NCI-H1048 (cell line): ENCODE results near the gene ARID3C.

Source experiments
- DNase-seq: peaks from one replicate; lab custom pipeline; 2025; lab: John Stamatoyannopoulos, UW

The ARID3C gene, protein sequence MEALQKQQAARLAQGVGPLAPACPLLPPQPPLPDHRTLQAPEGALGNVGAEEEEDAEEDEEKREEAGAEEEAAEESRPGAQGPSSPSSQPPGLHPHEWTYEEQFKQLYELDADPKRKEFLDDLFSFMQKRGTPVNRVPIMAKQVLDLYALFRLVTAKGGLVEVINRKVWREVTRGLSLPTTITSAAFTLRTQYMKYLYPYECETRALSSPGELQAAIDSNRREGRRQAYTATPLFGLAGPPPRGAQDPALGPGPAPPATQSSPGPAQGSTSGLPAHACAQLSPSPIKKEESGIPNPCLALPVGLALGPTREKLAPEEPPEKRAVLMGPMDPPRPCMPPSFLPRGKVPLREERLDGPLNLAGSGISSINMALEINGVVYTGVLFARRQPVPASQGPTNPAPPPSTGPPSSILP

DNA sequence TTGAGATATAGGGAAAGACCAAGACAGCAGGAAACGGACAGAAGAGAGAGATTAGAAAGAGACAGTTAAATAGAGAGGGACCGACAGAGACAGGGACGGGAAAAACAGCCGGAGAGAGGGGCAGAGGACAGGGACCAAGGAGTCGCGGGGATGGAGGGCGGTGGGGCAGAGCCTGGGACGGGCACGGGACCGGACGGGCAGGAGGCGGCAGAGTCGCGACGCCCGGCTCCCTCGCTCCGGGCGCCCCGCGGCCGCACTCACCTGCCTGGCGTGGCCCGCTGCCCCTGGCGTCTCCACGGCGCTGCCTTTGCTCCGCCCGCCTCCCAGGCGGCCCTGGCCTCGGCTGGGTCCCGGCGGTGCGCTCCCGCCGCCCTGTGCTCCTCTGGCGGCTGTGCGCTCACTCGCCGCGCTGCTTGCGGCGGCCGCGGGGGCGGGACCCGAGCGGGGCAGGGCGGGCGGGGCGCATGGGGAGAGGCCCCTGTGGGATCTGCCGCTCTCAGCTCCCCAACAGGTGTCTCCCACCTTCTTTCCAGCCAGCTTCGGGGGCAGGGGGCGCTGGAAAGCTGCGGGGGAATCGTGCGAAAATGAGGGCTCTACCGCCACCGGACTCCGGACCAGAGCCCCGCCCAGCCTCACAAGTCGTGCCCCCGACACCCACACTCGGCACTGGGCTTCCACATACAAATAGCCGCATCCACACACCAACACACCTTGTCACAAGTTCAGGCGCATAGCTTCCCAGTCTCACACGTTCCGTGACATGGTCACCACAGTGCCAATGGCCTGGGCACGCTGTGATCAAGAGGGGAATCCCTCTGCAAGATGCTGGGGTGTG is at the start of gene ARID3C:
ARID3C (minus strand) TSS at position 411 of the 835 bp plus-strand sequence. CDS start 1,052 bp downstream, outside the sequence.
- no peak for DNase-seq

DNA sequence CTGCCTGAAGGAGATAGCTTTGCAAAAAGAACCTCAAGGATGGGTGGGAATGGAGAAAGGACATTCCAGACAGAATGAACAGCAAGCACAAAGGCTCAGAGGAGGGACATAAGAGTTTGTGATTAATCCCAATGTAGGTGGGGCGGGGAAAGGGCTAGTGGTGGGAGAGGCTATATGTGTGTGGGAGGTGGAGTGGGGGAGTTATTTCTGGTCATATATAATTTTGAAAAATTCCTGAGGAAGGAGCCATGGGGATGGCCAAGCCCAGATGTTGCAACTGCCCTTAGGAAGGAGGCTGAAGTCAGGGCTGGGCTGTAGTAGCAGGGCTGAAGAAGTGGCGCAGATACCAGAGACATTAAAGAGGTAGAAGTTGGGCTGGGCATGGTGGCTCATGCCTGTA is 47.0 kb upstream of the ARID3C start:
- DNase-seq = no peak

DNA sequence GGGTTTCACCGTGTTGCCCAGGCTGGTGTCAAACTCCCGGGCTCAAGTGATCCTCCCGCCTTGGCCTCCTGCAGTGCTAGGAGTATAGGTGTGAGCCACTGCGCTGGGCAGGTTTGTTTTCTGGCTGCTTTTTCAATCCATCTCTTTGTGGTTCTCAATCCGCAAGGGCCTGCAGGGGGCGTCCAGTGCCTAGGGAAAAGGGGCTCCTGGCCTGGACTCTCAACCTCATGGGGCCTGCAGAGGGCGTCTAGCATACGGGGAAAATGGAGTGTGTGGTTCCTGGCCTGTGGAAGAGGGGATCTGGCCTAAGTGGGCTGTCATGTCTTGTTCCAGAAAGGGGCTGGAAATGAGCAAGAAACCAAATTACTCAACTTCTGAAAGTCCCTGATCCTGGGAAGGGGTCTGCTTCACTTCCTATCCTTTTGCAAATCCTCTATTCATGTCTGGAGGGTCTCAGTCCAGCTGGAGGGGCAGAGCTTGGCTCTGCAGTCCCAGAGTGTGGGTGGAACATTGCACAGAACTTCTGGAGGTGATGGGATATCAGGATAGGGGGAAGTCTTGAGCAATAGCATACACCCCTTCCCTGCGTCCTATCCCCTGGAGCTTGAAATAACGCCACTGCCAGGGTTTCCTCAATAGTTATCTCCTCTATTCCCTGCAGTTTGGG is 46.3 kb upstream of the ARID3C start:
- DNase-seq = no peak

DNA sequence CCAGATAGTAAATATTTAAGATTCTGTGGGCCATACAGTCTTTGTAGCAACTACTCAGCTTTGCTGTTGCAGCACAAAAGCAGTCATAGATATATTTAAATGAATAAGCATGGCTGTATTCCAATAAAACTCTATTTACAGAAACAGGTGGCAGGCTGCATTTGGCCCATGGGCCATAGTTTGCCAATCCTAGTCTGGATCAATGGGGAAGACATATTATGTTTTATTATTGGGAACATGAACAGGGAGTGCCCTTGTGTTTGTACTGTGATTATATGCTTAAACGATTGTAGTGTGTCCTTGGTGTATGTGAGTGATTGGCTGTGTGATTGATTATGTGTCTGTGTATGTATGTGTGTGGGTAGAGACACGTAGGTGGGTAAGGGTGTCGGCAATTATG is 45.6 kb upstream of the ARID3C start:
- no peak for DNase-seq

GRCh38 chr9:34671307-34671706 is 42.4 kb upstream of the ARID3C start:
- no peak for DNase-seq

DNA sequence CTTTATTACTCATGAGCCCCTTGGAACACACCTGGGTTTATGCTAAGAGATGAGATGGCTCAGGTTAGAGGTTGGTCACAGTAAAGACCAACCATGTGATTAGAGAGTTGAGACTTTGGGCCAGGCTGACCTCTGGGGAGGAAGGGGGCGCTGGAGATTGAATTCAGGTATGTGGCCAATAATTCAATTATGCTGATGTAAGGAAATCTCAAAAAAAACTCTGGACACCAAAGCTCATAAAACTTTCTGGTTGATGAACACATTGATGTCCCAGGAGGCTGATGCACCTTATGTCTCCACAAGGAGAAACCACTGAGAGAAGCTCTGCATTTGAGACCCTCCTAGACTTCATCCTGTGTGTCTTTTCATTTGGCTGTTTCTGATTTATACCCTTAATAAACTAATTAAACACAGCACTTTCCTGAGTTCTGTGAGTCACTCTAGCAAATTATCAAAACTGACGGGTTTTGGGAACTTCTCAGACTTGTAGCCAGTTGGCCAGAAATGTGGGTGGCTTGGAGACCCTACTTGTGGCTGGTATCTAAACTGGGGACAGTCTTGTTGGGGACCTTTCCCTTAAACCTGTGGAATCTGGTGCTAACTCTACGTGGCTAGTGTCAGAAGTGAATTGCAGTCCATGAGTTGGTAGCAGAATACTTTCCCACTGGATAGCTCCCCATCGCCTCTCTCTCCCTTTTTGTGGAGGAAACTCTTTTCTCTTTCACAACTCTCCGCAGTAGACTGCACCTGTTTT is 41.1 kb upstream of the ARID3C start:
- DNase-seq = no peak

- peak; percentile 91 for DNase-seq
These were observed 36.8 kb upstream of the ARID3C start for GRCh38 chr9:34665381-34666250.

DNA sequence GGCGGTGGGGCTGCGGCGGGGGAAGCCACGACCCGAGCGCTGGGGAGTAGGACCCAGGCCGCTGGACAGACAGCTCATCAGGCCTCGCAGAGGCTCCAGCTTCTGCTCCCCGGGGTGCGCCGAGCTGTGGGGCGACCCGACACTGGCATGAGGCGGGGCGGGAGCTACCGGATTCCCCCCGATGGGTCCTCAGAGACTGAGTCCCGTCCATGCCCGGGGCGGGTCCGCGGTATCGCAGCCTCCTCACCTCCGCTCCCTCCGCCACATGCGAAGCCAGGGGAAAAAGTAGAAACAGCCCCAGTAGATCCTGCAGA is 36.2 kb upstream of the ARID3C start:
- no peak for DNase-seq

- DNase-seq = no peak
These were observed 35.6 kb upstream of the ARID3C start for GRCh38 chr9:34664281-34665066.

DNA sequence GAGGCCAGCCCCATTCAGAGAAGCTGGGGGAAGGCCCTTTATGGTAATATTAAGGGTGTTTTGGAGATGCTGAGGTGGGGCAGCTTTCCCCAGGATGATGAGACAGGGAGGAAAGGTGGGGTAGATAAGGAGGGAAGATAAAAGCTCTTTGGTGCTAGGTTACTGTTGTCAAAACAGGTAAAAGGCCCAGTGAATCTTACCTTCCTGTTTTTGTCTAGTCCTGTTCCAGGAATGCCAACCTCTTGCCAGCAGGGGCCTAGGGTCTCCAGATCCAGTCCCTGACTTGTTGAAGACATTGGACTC is 34.4 kb upstream of the ARID3C start:
- DNase-seq = no peak

DNA sequence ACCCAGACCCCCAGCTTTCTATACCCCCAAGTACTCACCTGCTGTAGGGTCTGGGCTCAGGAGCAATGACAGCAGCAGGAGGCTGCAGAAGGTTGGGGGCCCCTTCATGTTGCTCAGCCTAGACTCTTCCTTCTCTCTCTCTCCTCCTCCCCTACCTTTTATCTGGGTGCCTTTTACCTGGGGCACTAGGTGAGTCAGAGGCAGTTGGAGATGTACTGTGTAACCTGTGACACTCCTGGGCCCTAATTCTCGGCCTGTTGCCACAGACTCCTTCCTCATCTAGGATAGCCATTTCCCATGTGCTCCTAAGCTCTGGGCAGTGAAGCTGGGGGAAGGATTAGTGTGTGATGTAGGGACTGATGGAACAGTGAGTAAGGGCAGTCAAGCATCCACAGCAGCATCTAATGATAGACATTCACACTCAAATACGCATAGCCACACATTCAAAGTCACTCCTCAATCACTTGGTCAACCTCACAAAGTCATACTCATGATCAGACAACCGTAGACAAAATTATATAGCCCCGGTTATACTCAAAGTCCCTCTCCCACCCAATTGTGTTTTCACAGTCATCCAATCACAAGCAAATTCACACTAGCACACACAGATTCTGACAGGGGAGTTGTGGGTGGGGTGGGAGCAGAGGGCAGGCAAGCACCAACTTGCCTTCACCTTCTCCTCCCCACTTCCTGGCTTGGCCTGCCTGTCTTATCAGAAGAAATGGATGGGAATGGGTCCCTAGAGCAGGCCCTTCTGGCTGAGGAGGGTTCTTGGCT is 33.8 kb upstream of the ARID3C start, which contains the start of gene CCL27:
CCL27 (minus strand) TSS at position 132 of the 777 bp plus-strand sequence; CDS start at position 108, 24 bp downstream.
- DNase-seq = no peak

DNA sequence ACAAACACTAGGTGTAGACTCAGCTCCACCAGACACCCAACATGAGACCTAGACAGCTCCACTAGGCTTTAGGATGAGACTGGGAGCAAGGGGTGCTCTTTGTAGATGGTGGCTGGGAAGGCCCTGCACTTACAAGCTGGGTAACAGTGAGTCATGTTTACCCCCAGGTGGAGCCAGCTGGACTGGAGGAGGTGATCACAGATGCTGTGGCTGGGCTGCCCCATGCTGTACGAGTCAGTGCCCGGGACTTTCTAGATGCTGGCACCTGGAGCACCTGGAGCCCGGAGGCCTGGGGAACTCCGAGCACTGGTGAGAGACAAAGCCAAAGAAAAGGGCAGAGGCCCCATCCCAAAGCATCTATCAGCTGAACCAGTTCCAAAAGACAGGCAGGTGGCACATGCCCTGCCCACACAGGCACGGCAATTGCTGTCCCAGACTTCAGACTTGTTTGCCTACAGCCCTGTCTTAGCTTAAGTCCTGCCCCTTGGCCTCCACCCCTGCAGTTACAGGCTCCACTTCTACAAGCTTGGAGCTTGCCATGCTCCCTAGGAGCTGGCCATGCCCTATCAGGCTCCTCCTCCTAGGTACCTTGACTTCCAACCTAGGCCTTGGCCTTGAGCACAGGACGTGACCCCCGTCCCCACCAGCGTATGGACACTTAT is 30.9 kb upstream of the ARID3C start:
- DNase-seq = no peak

GRCh38 chr9:34658461-34658860 is 29.6 kb upstream of the ARID3C start:
- DNase-seq = no peak

DNA sequence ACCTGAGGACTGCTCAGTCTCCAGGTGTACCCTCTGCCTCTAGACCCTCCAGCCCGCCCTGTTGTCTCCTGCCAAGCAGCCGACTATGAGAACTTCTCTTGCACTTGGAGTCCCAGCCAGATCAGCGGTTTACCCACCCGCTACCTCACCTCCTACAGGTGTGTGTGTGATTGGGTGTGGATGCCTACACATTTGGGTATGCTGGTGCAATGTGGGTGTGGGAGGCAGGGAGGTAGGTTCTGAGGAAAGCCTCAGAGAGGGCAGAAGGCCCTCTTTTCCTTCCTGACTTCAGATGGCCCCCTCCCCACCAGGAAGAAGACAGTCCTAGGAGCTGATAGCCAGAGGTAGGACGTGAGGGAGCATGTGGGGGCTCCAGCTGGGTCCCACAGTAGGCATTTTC is 28.1 kb upstream of the ARID3C start:
- DNase-seq = no peak

DNA sequence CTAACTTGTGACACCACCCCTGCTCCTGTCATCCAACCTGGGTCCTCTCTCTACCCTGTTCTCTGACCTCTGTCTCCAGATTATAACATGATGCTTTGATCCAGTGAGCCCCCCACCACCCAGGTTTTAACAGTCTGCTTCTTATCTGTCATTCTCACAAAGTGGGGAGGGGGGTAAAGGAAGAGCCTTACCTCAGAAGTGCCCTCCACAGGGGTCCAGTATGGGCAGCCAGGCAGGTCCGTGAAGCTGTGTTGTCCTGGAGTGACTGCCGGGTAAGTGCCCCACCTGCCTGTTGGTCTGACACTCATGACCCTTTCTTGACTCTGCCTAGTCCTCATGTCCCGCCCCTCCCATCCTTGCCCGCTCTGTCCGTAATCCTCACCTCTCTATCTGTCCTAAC is 26.5 kb upstream of the ARID3C start:
- no peak for DNase-seq

GRCh38 chr9:34654323-34655051 is 25.6 kb upstream of the ARID3C start:
- no peak for DNase-seq

GRCh38 chr9:34653151-34654072 is 24.5 kb upstream of the ARID3C start:
- no peak for DNase-seq
